Sigmoid colon (tissue), 4 donors: ENCODE measurements around the gene ENPP6.

Source experiments
- CTCF ChIP-seq, 4 experiments: fragments of 450-650 bp in 3 of 4; fragments of 200-600 bp in 1 of 4; IDR thresholded peaks; one replicate each; pipeline ENCODE4 v1.5.1; 2016 to 2019; ENCODE audit warnings: antibody characterized with exemption in 4 of 4, mild to moderate bottlenecking in 3 of 4, moderate library complexity in 2 of 4
- EP300 ChIP-seq, 4 donors: sonication (generic); formaldehyde crosslinking; IDR thresholded peaks; one replicate each; pipeline ENCODE4 v1.6.1; 2017; ENCODE audit warnings: antibody characterized with exemption in 4 of 4
- POLR2A ChIP-seq, 2 donors: fragments of 450-650 bp; IDR thresholded peaks; one replicate each; pipeline ENCODE4 v1.6.1; 2016; ENCODE audit warnings: antibody characterized with exemption in 2 of 2, mild to moderate bottlenecking in 2 of 2, moderate library complexity in 2 of 2
- POLR2AphosphoS5 ChIP-seq, 4 donors: sonication (generic); formaldehyde crosslinking; IDR thresholded peaks; one replicate each; pipeline ENCODE4 v1.6.1; 2017; ENCODE audit warnings: antibody characterized with exemption in 4 of 4

DNA sequence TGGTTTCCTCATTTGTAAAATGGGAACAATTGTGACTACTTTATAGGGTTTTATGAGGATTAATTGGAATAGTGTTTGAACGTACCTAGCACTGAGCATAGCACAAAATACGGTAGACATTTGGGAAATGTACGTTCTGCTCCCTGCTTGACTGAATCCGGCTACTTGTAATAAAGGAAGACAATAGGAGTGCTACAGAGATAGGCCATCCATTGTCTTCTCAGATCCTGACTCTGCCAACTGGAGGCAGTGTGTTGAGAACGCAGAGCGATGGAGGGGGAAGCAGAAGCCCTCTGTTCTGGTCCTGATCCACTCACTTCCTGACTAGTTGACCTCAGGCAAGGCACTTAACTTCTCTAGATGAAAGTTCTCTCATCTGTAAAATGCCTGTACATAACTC is 26.4 kb downstream of the ENPP6 start:
- TF ChIP-seq POLR2AphosphoS5 (IDR thresholded peaks at IDR 0.05) (no peak), POLR2A (IDR thresholded peaks at IDR 0.05) (no peak), CTCF (IDR thresholded peaks at IDR 0.05) (no peak), EP300 (IDR thresholded peaks at IDR 0.05) (no peak)
